GM04504 (cell line): ENCODE data around the gene IL17C.

ENCODE experiments used
- DNase-seq: peaks from one replicate; pipeline ENCODE4 v3.0.0-alpha.2; 2012; ENCODE audit warnings: low read depth

Gene IL17C

GRCh38 chr16:88646345-88647034, 8.1 kb downstream of the IL17C start:
- DNase-seq: no peak

GRCh38 chr16:88647178-88648070, 9.1 kb downstream of the IL17C start:
- no peak for DNase-seq

GRCh38 chr16:88649195-88649923, 11.0 kb downstream of the IL17C start:
- no peak for DNase-seq

GRCh38 chr16:88649924-88650748, 11.8 kb downstream of the IL17C start:
- DNase-seq: no peak

GRCh38 chr16:88650749-88651275, 12.4 kb downstream of the IL17C start, which contains the start of gene CYBA:
CYBA (minus strand) TSS chr16:88651053; CDS start chr16:88651013, 40 bp downstream.
- no peak for DNase-seq

- no peak for DNase-seq
Measured at GRCh38 chr16:88651276-88651988, 13.1 kb downstream of the IL17C start.

GRCh38 chr16:88651989-88652761, 13.8 kb downstream of the IL17C start:
- DNase-seq: no peak

GRCh38 chr16:88652762-88653063, 14.3 kb downstream of the IL17C start:
- no peak for DNase-seq

GRCh38 chr16:88653101-88653500, 14.7 kb downstream of the IL17C start:
- DNase-seq: no peak

GRCh38 chr16:88653596-88654362, 15.4 kb downstream of the IL17C start:
- DNase-seq: no peak

GRCh38 chr16:88654363-88655052, 16.1 kb downstream of the IL17C start:
- DNase-seq: no peak

GRCh38 chr16:88655053-88655732, 16.8 kb downstream of the IL17C start:
- DNase-seq: no peak

GRCh38 chr16:88655733-88656281, 17.4 kb downstream of the IL17C start:
- no peak for DNase-seq

GRCh38 chr16:88656291-88656980, 18.1 kb downstream of the IL17C start:
- no peak for DNase-seq

- DNase-seq: no peak
Measured at GRCh38 chr16:88657371-88657770, 19.0 kb downstream of the IL17C start.

- no peak for DNase-seq
Measured at GRCh38 chr16:88658714-88659113, 20.3 kb downstream of the IL17C start.

- DNase-seq: no peak
Measured at GRCh38 chr16:88659160-88659559, 20.8 kb downstream of the IL17C start.
